HCT116 (cell line): ENCODE results near the gene DYNC1LI1. TPM values are rescaled to one million over a fixed set of nuclear protein-coding genes. Genes with fewer than 3 reads are reported as not detected.

Source experiments
- ATAC-seq: fragments of 200-7000 bp; cut with Tn5 transposase; 2 replicates; pipeline ENCODE4 v1.9.1; 2020; ENCODE audit warnings: mild to moderate bottlenecking, moderate library complexity
- BruUV-seq: library from RNA; stranded (reverse); fragments of 400-500 nt; replicated peaks from 2 replicates; lab custom pipeline; 2021; lab: Mats Ljungman, UMichigan
- CTCF ChIA-PET: fragments of 300-600 bp; sonication (Branson Sonifier 250); formaldehyde crosslinking; loops from one replicate; lab custom pipeline; 2021; ENCODE audit warnings: antibody characterized with exemption; lab: Charles Lee
- POLR2A ChIA-PET: fragments of 300-600, 350-600 bp; sonication (Branson Sonifier 250); formaldehyde crosslinking; loops from one replicate; lab custom pipeline; 2021; ENCODE audit warnings: antibody characterized with exemption; lab: Charles Lee
- RAD21 ChIA-PET, 2 experiments: fragments of 300-600 bp; sonication (Branson Sonifier 250); formaldehyde crosslinking; loops; one replicate each; lab custom pipeline; 2023; ENCODE audit warnings: low total read pairs in 2 of 2; ENCODE audit not compliant: uncharacterized antibody in 2 of 2, unreplicated experiment in 2 of 2, low non-redundant PET in 1 of 2; lab: Charles Lee
- DNase-seq: peaks from one replicate; pipeline ENCODE4 v3.0.0-alpha.2; 2010; ENCODE audit warnings: low read depth, low spot score
- H2AFZ ChIP-seq: fragments of 200-600 bp; shearing (Covaris generic), sonication (generic); 2 replicates; pipeline ENCODE4 v1.6.1; 2017; ENCODE audit warnings: low read depth, mixed run types, mixed read lengths, antibody characterized with exemption, low read length; ENCODE audit not compliant: poor library complexity, severe bottlenecking
- H3K27ac ChIP-seq: 2 replicates; pipeline ENCODE4 v1.5.1; 2012; ENCODE audit warnings: low read depth, low read length
- H3K27me3 ChIP-seq: fragments of 200-600 bp; sonication (generic); 2 replicates; pipeline ENCODE4 v1.6.1; 2016; ENCODE audit warnings: mixed run types, low read length, mixed read lengths; ENCODE audit not compliant: insufficient read depth
- H3K36me3 ChIP-seq, 2 experiments: fragments of 200-500 bp in 1 of 2; fragments of 200-600 bp in 1 of 2; sonication (Bioruptor generic) in 1 of 2; sonication (generic) in 1 of 2; 2 replicates each; pipeline versions ENCODE4 v1.5.1 to v1.6.1; 2014 to 2016; ENCODE audit warnings: low read length in 2 of 2, inconsistent platforms in 1 of 2, mixed read lengths in 1 of 2, mixed run types in 1 of 2; ENCODE audit not compliant: insufficient read depth in 2 of 2, control insufficient read depth in 1 of 2
- H3K4me1 ChIP-seq, 2 experiments: fragments of 200-600 bp in 1 of 2; sonication (generic) in 1 of 2; 2 replicates each; pipeline versions ENCODE4 v1.5.1 to v1.6.1; 2012 to 2017; ENCODE audit warnings: low read length in 2 of 2, inconsistent platforms in 1 of 2, mild to moderate bottlenecking in 1 of 2, mixed read lengths in 1 of 2, mixed run types in 1 of 2, moderate library complexity in 1 of 2; ENCODE audit not compliant: insufficient read depth in 2 of 2, control insufficient read depth in 1 of 2
- H3K4me2 ChIP-seq: fragments of 200-600 bp; sonication (generic); 2 replicates; pipeline ENCODE4 v1.6.1; 2017; ENCODE audit warnings: mixed run types, low read length, mixed read lengths
- H3K4me3 ChIP-seq, 2 experiments: fragments of 200-600 bp in 1 of 2; sonication (generic) in 1 of 2; replicated peaks in 1 of 2; 2 replicates each; pipeline ENCODE4 v1.5.1; 2011 to 2016; ENCODE audit warnings: low read length in 2 of 2, control low read depth in 1 of 2, low read depth in 1 of 2, mild to moderate bottlenecking in 1 of 2, mixed read lengths in 1 of 2, mixed run types in 1 of 2
- H3K79me2 ChIP-seq: fragments of 200-600 bp; sonication (generic); 2 replicates; pipeline ENCODE4 v1.6.1; 2017; ENCODE audit warnings: mild to moderate bottlenecking, mixed run types, low read length, moderate library complexity, mixed read lengths; ENCODE audit not compliant: insufficient read depth
- H3K9ac ChIP-seq: fragments of 200-600 bp; sonication (generic); 2 replicates; pipeline ENCODE4 v1.6.1; 2016; ENCODE audit warnings: low read length, mixed read lengths
- H3K9me2 ChIP-seq: fragments of 200-600 bp; sonication (generic), shearing (Covaris generic); 2 replicates; pipeline ENCODE4 v1.6.1; 2017; ENCODE audit warnings: mixed run types, mild to moderate bottlenecking, moderate library complexity; ENCODE audit not compliant: insufficient read depth
- H3K9me3 ChIP-seq, 2 experiments: fragments of 200-500 bp in 1 of 2; fragments of 200-600 bp in 1 of 2; sonication (Bioruptor generic) in 1 of 2; sonication (generic) in 1 of 2; 2 replicates each; pipeline ENCODE4 v1.6.1; 2014 to 2017; ENCODE audit warnings: low read length in 2 of 2, mixed read lengths in 2 of 2, inconsistent platforms in 1 of 2, low read depth in 1 of 2, mild to moderate bottlenecking in 1 of 2, mixed run types in 1 of 2, moderate library complexity in 1 of 2; ENCODE audit not compliant: control insufficient read depth in 1 of 2, insufficient read depth in 1 of 2
- H4K20me1 ChIP-seq: fragments of 200-600 bp; sonication (generic), shearing (Covaris generic); 2 replicates; pipeline ENCODE4 v1.6.1; 2017; ENCODE audit warnings: mixed run types, mild to moderate bottlenecking, moderate library complexity; ENCODE audit not compliant: insufficient read depth
- EGR1 ChIP-seq: IDR thresholded peaks from 2 replicates; pipeline ENCODE4 v1.6.1; 2012; ENCODE audit warnings: low read depth
- EZH2phosphoT487 ChIP-seq: fragments of 200-600 bp; IDR thresholded peaks from 2 replicates; pipeline ENCODE4 v1.6.1; 2018; ENCODE audit warnings: antibody characterized with exemption, borderline replicate concordance
- POLR2A ChIP-seq: IDR thresholded peaks from 2 replicates; pipeline ENCODE4 v1.7.0; 2011; ENCODE audit warnings: borderline replicate concordance; ENCODE audit not compliant: insufficient read depth, insufficient read length; ENCODE audit errors: extremely low read depth
- RAD21 ChIP-seq: IDR thresholded peaks from 2 replicates; pipeline ENCODE4 v1.6.1; 2012; ENCODE audit warnings: low read depth, mild to moderate bottlenecking
- YY1 ChIP-seq: IDR thresholded peaks from 2 replicates; pipeline ENCODE4 v1.6.1; 2011; ENCODE audit warnings: low read length, low read depth, moderate library complexity, mild to moderate bottlenecking; ENCODE audit not compliant: insufficient replicate concordance; ENCODE audit errors: extremely low read depth
- ZNF274 ChIP-seq: fragments of 200-500 bp; sonication (Bioruptor generic); IDR thresholded peaks from 2 replicates; pipeline ENCODE4 v1.6.1; 2014; ENCODE audit warnings: mild to moderate bottlenecking, low read depth, low read length, inconsistent platforms
- intact Hi-C: fragments of 100-400 bp; cut with micrococcal nuclease; formaldehyde crosslinking; loops from 2 replicates; pipeline ENCODE4 v1.10.0; 2022
- total RNA-seq: library from RNA; stranded (reverse); gene quantifications from one replicate; pipeline ENCODE4 v1.2.1, GENCODE V29; 2021; ENCODE audit not compliant: unreplicated experiment

DYNC1LI1 gene
- total RNA-seq, 1 experiment from 2014 or later: 39.4 TPM

- TF ChIP-seq EZH2phosphoT487: no peak
- no peak for TF ChIP-seq EGR1
Measured at GRCh38 chr3:32562640-32563039, 8.0 kb downstream of the DYNC1LI1 start (continued).

GRCh38 chr3:32557640-32558352, 12.9 kb downstream of the DYNC1LI1 start:
- intact Hi-C loops: no loop called here
- DNase-seq (no peak), ATAC-seq (no peak)
- Histone ChIP-seq H3K9me3 (no peaks in the 10 kb centered on the region), H3K27ac (no peak overlapping the region), H3K4me3 (no peak overlapping the region), H3K27me3 (no peaks in the 10 kb centered on the region), H3K9ac (no peak overlapping the region), H3K4me2 (no peak overlapping the region), H3K36me3 (0 out of 4 replicates have a peak, but pooled peaks cover 0 to 3% of the 10 kb centered on the region in 2 experiments), H3K4me1 (no peaks in the 10 kb centered on the region), H3K79me2 (peaks cover 97% of the 10 kb centered on the region), H3K9me2 (no peaks in the 10 kb centered on the region), H2AFZ (no peak overlapping the region), H4K20me1 (no peaks in the 10 kb centered on the region; the same call in 1 of the 2 replicates)
- ChIA-PET CTCF (no interaction called here), POLR2A (no interaction called here), RAD21 (no interaction called here)
- BruUV-seq: no TSS peak
- TF ChIP-seq POLR2A (no peak), EZH2phosphoT487 (no peak)

GRCh38 chr3:32556332-32556731, 14.3 kb downstream of the DYNC1LI1 start:
- ChIA-PET POLR2A (no interaction called here), RAD21 (no interaction called here), CTCF (no interaction called here)
- no peak overlapping the region for H3K4me3 ChIP-seq
- H2AFZ ChIP-seq: no peak overlapping the region
- no peak overlapping the region for H3K9ac ChIP-seq
- no peak overlapping the region for H3K4me2 ChIP-seq
- H3K4me1 ChIP-seq: no peaks in the 10 kb centered on the region
- H3K36me3 ChIP-seq: 0 out of 4 replicates have a peak, but pooled peaks cover 0 to 3% of the 10 kb centered on the region in 2 experiments
- no peaks in the 10 kb centered on the region; the same call in 1 of the 2 replicates for H4K20me1 ChIP-seq
- no peak overlapping the region for H3K27ac ChIP-seq
- no peaks in the 10 kb centered on the region for H3K9me2 ChIP-seq
- ATAC-seq (no peak), DNase-seq (no peak)
- TF ChIP-seq YY1 (no peak), RAD21 (no peak), ZNF274 (no peak), EZH2phosphoT487 (no peak)
- intact Hi-C loops: no loop called here
- BruUV-seq: no TSS peak
- H3K27me3 ChIP-seq: no peaks in the 10 kb centered on the region
- no peaks in the 10 kb centered on the region for H3K9me3 ChIP-seq
- H3K79me2 ChIP-seq: peaks cover 95% of the 10 kb centered on the region
